Stromal cell of bone marrow (primary cell): ENCODE measurements around the gene ZNF484.
"Not testable (repeated sequence)": the region's sequence is repeated elsewhere in the genome, so short reads cannot be mapped to it uniquely, and the experiment has no call there.

ENCODE experiments used
- DNase-seq: peaks from one replicate; pipeline ENCODE4 v3.0.0-alpha.2; 2012; ENCODE audit warnings: low read depth

Gene ZNF484

DNA sequence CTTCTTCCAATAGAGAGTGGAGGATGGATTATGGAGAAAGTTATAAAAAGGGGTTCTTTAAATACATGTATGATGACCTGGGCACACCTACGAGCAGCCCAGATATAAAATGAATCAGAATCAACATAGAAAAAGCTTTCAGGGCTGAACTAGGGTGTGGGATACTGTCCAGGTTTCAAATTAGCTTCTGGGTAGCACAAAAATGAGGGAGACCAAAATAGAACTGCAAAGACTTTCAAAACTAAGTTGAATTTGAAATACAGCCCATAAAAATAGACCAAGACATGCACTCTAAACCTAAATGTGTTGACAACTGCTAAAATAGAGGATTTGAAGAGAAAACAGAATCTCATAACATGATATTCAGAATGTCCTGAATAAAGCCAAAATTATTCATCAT is 17.0 kb downstream of the ZNF484 start:
- no peak for DNase-seq

DNA sequence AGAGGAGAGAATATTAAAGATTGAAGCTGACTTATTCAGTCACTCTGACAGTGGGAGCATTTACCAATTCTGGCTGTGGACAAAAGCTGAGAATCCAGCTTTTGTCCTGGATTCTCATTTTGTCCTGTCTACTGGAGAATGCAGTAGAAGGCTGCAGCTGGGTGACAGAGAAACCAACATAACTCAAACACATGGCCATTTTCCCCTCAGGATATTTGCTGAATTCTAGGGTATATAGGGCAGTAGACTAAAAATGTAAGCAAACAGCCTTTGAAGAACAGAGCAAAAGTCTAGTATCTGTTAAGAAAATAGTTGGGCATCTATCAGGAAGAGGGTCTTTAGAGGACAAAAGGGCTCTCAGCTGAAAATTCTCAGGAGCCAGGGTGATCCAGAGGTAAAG is 20.6 kb downstream of the ZNF484 start:
- DNase-seq, result no peak

DNA sequence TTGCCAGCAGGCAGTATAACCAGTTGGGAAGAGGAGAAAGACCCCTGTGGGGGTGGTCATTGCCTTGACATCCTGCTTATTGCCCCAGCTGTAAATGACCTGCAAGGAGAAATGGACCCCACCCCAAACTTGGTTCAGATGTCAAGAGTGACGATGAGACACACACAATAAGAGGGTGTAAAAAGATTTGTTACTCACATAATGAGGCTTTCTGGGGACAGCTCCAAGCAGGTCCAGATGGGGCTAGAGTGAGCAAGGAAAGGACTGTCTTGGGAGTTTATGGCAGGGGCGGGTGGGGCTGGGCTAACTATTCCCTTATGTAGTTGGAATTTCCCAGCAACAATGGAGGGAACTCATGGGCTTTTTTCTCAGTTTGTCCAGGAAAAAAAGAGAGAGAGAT is 24.1 kb downstream of the ZNF484 start:
- DNase-seq, result no peak

DNA sequence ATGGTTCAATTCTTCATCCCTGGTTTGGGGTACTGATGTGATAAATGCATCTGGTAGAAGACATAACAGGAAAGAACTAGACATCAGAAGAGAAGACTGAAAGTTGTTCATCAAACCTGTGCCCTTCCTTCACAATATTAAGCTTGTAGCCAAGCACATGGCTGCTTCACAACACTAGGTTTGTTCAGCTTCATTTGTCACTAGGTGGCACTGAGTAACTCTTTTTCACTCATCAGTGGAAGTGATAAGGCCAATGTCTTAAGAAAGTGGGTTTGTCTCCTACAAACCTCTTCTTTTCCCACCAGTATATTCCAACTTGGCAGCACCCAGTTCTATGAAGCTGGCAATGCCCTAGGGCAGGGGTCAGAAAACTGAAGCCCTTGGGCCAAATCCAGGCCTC is 26.9 kb downstream of the ZNF484 start:
- no peak for DNase-seq

DNA sequence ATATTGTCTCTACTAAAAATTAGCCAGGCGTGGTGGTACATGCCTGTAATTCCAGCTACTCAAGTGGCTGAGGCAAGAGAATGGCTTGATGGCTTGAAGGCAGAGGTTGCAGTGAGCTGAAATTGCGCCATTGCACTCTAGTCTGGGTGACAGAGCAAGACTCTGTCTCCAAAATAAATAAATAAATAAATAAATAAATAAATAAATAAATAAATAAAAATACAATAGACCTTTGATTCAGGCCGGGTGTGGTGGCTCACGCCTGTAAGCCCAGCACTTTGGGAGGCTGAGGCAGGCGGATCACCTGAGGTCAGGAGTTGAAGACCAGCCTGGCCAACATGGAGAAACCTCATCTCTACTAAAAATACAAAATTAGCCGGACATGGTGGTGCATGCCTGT is 29.1 kb downstream of the ZNF484 start:
- not testable (repeated sequence) for DNase-seq

DNA sequence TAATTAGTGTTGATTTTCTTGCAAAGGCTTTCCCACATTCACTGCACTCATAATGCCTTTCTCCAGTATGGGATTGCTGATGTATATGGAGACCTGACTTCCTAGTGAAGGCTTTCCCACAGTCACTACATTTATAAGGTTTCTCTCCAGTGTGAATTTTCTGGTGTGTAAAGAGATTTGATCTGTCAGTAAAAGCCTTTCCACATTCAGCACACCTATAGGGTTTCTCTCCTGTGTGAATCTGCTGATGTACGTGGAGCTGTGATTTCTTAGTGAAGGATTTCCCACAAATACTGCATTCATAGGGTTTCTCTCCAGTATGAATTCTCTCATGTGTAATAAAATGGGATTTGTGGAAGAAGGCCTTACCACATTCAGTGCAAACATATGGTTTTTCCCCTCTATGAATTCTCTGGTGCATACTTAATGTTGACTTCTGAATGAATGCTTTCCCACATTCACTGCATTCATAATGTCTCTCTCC is 31.1 kb downstream of the ZNF484 start:
- DNase-seq, result no peak

DNA sequence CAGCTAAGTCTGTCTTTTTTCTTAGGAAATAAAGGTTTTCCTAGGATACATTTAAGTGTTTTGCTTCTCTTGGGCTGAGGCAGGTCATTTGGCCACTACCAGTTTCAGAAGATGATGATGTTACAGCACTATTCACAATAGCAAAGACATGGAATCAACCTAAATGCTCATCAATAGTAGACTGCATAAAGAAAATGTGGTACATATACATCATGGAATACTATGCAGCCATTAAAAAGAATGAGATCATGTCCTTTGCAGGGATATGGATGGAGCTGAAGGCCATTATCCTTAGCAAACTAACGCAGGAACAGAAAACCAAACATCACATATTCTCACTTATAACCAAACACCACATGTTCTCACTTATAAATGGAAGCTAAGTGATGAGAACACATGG is 39.4 kb downstream of the ZNF484 start:
- not testable (repeated sequence) for DNase-seq

DNA sequence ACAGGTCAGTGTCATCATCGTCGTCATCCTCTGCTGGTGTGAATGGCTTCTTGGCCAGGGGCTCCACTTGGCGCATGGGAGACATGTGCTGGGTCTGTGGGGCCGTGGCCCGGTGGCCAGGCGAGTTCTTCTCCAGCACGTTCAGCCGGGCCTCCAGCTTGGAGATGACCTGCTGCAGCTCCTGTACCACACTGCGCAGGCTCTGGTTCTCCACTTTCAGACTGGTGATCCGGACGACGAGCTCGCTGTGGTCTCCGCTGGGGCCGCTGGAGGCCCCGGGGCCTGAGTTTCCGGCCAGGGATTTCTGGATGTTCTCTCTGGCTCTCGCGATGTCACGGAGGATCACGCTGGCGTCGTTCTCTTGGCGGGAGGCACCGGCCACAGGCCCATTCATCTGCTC is 40.6 kb downstream of the ZNF484 start:
- no peak for DNase-seq

DNA sequence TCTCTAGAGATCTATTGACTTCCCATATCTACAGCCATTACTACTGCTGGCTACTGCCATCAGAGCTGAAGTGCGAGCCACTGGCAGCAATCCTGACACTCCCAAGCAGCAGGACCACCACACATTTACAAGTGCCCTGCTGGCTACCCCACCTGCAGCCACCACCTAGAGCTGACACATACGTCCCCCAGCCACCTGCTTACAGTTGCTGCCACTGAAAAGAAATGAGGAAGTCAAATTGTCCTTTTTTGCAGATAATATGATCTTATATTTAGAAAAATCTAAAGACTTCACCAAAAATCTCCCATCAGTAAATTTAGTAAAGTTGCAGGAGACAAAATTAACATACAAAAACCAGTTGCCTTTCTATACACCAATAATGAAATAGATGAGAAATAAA is 48.4 kb downstream of the ZNF484 start:
- no peak for DNase-seq

DNA sequence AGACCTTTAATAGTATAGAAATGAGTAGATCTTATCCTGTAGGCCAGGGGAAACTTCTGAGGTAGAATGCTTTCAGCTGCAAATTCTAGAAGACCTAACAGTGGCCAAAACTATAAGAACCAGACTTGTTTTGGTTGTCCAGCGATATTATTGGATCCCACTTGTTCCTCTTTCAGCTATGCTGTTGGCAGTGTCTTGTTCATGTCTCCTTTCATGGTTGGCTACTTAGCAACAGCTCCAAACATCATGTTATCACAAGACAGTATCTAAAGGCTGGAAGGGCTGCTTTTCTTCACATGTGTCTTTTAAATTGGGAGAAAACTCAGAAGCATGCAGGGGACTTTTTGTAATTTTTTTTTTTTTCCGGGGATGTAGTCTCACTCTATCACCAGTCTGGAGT is 52.8 kb downstream of the ZNF484 start:
- DNase-seq, result not testable (repeated sequence)

DNA sequence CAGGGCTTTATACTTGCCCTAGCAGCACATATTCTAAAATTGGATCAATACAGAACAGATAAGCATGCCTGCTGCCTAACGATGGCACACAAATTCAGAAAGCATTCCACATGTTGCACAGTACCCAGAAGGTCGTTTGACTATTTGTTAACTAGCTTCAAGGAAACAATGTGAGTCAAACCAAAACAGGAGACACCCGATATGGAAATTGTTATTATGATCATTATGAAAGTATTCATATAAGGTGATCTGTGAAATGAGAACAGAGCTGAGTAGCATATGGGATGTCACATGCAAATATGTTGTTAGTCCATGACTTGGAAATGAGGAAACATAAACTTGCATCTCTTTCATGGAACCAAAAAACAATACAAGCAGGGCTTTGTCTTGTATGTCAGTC is 56.9 kb downstream of the ZNF484 start:
- no peak for DNase-seq

DNA sequence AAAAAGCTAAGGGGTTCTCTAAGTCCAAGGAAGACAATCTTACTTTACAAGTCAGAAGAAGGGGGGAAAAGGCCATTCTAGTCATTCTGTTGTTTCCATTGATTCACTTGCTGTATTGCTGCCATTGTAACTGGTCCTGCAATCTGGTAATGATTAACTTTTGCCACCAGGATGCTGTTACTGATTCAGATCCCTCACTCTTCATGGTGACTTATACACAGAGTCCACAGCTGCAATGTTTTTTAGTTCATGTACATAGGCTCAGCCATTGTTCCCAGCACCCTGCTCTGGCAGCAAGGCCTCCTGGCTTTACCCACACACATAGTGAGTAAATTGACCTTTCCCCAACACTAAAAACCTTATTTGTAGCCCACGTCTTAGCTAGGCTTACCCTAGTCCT is 57.9 kb downstream of the ZNF484 start:
- peak; percentile 1 for DNase-seq

DNA sequence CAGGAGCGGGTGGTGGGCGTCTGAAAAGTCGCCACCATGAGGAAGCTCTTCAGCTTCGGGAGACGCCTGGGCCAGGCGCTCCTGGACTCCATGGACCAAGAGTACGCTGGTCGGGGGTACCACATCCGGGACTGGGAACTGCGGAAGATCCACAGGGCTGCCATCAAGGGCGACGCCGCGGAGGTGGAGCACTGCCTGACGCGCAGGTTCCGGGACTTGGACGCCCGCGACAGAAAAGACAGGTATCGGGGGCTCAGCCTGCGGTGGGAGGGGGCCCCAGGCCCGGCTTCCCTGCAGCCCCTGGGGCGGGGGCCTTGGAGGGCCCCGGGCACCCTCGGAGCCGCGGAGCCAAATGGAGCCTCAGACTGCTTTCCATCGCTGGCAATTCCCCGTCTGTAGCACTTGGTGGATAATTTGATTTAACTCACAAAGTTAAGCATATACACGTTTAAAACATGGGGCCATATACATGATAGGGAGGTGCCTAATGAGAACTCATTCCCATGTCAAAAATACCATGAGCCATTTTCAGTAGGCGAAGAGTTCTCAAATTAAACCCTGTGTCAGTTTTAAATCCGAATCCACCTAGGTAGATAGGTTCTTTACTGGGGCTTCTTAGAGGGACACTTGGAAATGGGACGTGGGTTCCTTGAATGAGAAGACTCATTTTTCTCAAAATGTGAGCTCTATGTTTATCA is 68.1 kb downstream of the ZNF484 start:
- DNase-seq, result not testable (repeated sequence)

DNA sequence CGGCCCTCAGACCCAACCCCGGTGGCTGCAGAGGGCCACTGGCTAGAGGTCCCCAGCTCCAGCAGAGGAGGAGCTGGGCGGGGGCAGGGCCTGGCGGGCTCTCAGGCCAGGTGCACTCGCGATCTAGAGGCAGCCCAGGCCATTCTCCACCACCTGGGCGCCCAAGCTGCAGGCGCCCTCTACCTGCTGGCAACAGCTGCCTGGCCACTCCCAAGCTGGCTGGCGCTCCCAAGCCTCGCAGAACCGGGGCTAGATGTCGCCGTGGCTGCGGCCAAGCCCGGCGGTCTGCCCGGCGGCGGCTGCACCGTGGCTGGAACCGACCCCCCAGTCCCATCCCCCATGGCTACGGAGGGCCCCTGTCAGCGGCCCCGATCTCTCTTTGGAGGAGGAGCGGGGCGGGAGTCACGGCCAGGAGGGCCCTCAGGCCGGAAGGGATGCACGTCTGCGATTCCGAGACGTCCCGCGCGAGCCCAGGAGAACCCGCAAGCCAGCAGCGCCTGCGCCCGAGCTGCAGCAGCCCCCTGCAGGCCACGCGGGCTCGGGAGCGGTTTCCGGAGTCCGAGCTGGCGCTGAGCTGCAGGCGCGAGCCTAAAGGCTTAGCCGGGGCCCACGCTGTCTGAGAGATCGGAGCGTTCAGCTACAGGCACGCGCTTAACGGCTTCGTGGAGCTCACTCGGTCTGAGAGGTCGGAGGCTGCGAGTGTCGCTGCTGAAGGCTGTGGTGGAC is 68.9 kb downstream of the ZNF484 start:
- DNase-seq, result peak; percentile 25

DNA sequence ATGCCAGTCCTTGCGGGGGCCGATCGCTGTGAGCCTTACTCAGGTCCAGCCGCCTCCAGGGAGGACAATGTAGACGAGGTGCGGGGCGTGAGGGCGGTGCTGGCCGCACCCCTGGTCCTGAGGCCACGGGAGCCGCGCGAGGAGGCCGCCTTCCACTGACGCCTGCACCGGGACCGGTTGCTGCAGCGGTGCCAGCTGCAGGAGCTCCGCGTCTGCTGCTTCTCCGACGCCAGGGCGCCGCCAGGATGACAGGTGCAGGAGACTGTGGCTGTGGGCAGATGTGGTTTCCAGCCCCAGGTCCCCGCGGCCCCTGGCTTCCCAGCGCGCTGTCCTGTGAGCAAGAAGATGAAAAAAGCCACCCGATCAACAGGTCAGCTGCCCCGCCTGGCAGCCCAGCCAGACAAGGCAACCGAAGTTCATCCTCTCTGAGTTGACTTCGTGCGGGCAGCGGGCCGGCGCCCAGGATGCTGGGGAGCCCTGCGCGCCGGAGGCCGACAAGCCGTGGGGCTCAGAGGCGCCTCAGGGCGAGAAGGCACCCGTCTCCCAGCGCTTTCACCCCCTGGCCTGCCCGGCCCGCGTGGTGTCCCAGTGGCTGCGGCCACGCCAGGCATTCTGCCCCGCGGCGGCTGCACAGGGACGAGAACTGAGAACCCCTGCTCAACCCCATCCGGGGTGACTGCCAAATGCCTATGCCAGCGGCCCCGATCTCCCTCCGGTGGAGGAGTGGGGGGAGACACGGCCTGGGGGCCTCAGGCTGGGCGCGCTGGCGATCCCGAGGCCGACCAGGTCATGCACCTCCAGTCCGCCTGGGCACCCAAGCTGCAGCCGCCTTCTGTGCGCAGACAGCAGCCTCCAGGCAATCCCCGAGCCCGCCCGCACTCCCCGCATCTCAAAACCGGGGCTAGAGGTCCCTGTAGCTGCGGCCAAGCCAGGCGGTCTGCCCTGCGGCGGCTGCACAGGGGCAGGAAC is 69.8 kb downstream of the ZNF484 start:
- no peak for DNase-seq

DNA sequence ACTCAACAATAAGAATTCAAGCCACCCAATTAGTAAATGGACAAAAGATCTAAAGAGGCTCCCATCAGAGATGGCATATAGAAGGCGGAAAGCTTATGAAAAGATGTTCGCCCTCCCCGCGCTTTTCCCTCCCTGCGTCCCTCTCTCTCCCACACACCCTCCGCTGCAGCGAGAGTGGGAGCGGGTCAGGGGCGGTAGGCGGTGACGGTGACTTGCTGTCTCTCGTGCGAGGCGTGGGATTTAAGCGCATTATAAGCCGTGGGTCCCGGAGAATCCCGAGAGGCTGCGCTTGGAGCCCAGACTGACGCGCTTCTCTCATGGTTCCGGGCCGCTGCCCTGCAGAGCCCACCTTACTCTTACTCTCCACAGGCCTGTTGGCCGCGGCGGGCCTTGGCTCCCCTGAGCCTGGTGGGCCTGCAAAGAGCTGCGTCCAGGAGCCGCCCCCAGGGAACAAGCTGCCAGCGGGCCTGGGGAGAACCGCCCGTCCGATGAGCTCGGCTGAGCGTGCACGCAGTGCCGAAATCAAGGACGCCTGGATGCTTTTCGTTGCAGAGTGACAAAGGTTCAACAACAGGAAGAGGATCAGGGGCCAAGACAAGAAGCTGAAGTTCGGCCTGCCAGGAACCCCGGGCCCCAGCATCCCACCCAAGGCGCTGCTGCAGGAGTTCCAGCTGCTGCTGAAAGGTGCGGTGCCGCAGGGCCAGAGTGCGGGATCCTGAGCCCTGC is 70.6 kb downstream of the ZNF484 start:
- DNase-seq, result no peak

DNA sequence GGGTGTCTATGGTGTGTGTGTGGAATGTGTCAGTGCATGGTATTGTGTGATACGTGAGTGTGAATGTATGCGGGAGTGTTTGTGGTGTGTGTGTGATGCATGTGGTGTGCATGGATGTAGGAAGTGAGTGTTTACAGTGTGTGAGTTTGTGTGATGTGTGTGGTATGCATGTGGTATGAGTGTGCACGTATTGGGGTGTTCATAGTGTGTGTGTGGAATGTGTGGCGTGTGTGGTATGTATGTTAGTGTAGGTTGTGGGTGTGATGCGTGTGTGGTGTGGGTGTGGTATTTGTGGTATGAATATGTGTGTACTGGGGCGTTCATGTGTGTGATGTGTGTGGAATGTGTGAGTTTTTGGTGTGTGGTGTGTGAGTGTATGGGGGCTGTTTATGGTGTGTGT is 73.1 kb downstream of the ZNF484 start:
- DNase-seq, result no peak

DNA sequence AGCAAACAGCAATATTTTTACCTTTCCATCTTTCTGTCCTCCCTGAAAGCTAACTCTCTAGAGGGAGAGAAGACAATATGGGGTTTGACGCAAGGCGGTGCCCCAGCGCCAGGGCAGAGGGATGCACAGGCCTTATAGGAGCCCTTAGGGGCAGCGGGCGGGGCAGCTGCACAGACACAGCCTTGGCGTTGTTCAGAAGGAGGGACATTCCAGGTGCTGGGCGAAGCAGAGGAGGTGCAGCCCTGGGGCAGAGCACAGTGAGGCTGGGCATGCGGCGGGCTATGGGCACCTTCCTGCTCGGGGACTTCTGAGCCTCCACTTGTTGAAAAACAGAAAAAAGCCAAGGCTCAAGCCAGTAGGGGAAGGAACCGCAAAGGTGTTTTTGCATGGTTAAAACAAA is 79.5 kb downstream of the ZNF484 start:
- no peak for DNase-seq

DNA sequence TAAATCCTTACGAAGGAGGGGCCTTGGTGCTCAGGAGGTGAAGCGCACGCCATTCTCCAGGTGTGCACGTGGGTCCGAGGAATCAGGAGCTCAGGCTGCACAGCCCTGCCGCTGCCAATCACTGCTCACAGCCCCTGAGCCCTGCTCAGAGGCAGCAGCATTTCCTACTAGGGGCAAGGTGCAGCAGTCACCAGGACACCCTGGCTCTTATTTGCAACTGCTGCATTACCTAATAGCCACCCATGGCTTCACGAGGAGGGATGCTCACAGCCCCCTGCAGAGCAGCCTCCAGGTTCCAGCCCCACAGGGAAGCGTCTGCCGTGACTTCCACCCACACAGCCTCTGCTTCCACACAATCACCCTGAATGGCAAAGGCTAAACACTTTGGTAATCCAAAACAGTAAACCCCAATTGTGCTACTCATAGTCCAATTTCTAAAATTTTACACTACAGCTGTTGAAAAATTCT is 81.5 kb downstream of the ZNF484 start:
- DNase-seq, result not testable (repeated sequence)

DNA sequence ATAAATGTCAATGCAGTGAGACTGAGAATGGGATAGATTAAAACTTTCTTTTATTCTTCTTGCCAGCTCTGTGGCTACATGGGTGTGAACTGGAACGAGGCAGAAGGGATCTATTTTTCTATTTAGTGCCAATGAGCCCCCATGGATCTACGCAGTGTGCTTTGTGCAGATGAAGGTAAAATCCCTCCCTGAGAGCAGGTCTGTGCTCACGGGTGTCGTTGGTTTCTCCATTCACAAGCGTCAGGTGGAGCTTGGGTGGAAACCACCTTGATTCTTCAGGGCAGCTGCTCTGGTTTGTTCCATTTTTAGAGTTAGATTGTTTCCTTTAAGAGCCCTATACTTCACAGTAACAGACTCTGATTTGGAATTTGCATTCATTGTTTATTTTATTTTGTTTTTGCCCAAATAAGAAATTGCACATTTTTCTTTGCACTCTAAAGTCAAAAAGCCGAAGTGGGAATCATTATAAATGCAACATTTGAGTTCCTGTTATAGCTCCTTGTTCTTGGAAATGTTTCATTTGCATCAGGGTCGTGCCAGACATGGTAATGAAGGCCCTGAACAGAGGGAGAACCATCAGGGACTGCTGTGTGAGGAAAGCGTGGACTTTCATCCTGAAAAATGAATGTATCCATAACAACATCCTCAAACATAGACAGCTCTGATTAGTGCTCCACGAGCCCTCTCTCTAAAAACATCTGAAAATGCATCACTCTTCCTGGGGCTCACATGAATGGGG is 82.1 kb downstream of the ZNF484 start:
- DNase-seq, result no peak
